Mononuclear cell (primary cell): ENCODE data around the gene OBSCN. TPM values are rescaled to one million over a fixed set of nuclear protein-coding genes. Genes with fewer than 3 reads are reported as not detected.

Experiments
- H3K27me3 ChIP-seq: 2 replicates; pipeline ENCODE4 v1.6.0; 2011; ENCODE audit warnings: low read length, control low read depth; ENCODE audit not compliant: insufficient read depth
- H3K4me1 ChIP-seq: 2 replicates; pipeline ENCODE4 v1.5.1; 2011; ENCODE audit warnings: mild to moderate bottlenecking, low read length, control low read depth; ENCODE audit not compliant: insufficient read depth
- H3K4me3 ChIP-seq: 2 replicates; pipeline ENCODE4 v1.5.1; 2011; ENCODE audit warnings: mild to moderate bottlenecking, low read length, moderate library complexity
- H3K9me3 ChIP-seq: 2 replicates; pipeline ENCODE4 v1.5.1; 2011; ENCODE audit warnings: low read depth, mild to moderate bottlenecking, control low read depth, low read length
- total RNA-seq: library from RNA; depleted of rRNA; stranded (reverse); fragments of >200 nt; gene quantifications from one replicate; pipeline ENCODE4 v1.2.3, GENCODE V29; 2012

Gene OBSCN
- total RNA-seq, 1 donor = 26.3 TPM

GRCh38 chr1:228335406-228336307 lies 127.8 kb downstream of the OBSCN start:
- no peaks in the 10 kb centered on the region for H3K27me3 ChIP-seq
- no peak overlapping the region for H3K4me3 ChIP-seq
- H3K9me3 ChIP-seq = no peaks in the 10 kb centered on the region
- H3K4me1 ChIP-seq = no peaks in the 10 kb centered on the region

DNA sequence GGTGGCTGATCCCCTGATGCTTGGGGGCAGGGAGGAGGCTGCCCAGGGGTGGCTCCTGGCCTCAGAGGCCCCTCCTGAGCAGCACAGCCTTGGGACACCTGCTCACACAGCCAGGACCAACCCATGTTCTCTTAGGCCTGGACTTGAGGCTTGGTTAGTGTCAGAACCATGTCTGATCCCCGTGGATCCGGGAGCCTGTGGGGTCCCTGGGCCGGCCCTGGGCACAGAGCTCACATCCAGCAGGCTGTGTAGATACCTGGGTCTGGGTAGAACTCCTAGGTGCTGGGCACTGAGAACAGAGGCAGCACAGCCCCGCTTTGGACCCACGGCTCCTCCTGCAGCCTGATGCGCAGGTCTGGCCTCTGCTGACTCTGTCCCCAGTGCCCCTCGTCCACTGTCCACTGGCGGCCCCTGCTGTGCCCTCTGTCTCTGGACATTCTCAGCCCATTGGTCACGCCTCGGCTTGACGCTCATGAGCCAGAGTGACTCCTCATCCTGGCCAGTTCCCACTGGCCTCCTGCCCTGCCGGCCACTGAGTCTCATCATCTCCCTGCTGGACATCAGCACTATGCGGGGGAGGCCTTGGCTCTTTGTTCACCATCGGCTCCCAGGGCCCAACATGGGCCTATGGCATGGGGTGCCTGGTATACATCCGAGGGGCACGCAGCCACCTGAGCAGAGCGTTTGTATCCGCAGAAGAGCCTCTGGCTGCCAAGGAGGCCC lies 128.6 kb downstream of the OBSCN start:
- no peaks in the 10 kb centered on the region for H3K27me3 ChIP-seq
- H3K4me3 ChIP-seq = no peak overlapping the region
- H3K9me3 ChIP-seq = no peaks in the 10 kb centered on the region
- no peaks in the 10 kb centered on the region for H3K4me1 ChIP-seq

DNA sequence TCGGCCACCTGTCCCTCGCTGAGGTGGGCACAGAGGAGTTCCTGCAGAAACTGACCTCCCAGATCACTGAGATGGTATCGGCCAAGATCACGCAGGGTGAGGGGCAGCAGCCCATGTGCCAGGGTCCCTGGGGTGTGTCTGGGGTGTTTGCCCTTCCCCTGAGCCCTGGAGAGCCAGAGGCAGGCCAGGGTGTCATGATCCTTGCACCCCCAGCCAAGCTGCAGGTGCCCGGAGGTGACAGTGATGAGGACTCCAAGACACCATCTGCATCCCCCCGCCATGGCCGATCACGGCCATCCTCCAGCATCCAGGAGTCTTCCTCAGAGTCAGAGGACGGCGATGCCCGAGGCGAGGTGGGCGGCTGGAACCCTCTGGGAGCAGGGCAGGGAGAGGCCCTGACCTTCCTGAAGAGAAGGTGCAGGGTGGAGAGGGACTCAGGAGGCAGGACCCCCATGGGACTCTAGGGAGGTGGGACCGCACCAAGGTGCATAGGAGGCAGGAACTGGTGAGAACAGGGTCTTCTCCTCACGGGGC lies 129.3 kb downstream of the OBSCN start:
- Histone ChIP-seq H3K27me3 (no peaks in the 10 kb centered on the region), H3K4me3 (no peak overlapping the region), H3K9me3 (no peaks in the 10 kb centered on the region), H3K4me1 (no peaks in the 10 kb centered on the region)

DNA sequence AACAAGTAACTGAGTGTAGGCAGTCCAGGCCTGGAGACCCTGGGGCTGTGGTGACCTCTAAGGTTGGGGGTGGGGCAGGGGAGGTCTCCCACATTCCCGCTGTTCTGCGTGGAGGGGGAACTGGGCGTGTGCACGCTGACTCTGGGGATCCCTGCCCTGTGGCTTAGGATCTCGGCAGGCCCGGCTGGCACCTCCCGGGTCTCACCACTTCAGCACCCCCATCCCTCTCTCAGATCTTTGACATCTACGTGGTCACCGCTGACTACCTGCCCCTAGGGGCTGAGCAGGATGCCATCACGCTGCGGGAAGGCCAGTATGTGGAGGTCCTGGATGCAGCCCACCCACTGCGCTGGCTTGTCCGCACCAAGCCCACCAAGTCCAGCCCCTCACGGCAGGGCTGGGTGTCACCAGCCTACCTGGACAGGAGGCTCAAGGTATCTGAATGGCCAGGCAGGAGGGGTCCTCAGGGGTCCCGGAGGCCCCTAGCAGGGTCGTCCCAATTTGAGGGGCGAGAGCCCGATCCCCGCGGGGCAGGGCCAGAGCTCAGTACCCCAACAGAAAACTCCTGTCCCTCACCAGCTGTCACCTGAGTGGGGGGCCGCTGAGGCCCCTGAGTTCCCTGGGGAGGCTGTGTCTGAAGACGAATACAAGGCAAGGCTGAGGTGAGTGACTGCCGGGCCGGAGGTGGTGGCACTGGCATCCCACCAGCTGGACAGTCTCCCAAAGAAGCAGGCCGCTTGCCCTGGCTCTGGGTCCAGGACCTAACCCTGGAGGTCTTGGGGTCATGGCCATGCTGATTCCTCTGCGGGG lies 130.1 kb downstream of the OBSCN start:
- Histone ChIP-seq H3K4me1 (no peaks in the 10 kb centered on the region), H3K27me3 (no peaks in the 10 kb centered on the region), H3K9me3 (no peaks in the 10 kb centered on the region), H3K4me3 (no peak overlapping the region)

DNA sequence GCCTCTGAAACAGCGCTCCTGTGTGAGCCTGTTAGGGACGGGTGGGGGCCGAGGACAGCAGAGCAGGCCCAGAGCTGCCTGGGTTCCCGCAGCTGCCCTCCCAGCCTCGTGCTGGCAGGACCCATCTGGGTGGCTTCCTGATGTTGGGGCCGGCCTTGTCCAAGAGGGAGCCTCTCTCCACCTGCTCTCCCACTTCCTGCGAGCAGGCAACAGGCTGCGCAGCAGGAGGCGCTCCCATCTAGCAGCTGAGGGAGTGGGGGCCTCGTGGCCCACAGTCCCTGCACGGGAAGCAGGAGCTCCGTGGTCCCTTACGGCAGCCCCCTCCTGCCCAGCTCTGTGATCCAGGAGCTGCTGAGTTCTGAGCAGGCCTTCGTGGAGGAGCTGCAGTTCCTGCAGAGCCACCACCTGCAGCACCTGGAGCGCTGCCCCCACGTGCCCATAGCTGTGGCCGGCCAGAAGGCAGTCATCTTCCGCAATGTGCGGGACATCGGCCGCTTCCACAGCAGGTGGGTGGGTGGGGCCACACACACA lies 130.7 kb downstream of the OBSCN start:
- Histone ChIP-seq H3K4me3 (no peak overlapping the region), H3K27me3 (no peaks in the 10 kb centered on the region)

GRCh38 chr1:228339059-228339704 lies 131.3 kb downstream of the OBSCN start:
- H3K27me3 ChIP-seq = no peaks in the 10 kb centered on the region
- no peaks in the 10 kb centered on the region for H3K9me3 ChIP-seq
- no peak overlapping the region for H3K4me3 ChIP-seq

More for the DNA sequence above, 130.7 kb downstream of the OBSCN start:
- H3K9me3 ChIP-seq = no peaks in the 10 kb centered on the region
- H3K4me1 ChIP-seq = no peaks in the 10 kb centered on the region

DNA sequence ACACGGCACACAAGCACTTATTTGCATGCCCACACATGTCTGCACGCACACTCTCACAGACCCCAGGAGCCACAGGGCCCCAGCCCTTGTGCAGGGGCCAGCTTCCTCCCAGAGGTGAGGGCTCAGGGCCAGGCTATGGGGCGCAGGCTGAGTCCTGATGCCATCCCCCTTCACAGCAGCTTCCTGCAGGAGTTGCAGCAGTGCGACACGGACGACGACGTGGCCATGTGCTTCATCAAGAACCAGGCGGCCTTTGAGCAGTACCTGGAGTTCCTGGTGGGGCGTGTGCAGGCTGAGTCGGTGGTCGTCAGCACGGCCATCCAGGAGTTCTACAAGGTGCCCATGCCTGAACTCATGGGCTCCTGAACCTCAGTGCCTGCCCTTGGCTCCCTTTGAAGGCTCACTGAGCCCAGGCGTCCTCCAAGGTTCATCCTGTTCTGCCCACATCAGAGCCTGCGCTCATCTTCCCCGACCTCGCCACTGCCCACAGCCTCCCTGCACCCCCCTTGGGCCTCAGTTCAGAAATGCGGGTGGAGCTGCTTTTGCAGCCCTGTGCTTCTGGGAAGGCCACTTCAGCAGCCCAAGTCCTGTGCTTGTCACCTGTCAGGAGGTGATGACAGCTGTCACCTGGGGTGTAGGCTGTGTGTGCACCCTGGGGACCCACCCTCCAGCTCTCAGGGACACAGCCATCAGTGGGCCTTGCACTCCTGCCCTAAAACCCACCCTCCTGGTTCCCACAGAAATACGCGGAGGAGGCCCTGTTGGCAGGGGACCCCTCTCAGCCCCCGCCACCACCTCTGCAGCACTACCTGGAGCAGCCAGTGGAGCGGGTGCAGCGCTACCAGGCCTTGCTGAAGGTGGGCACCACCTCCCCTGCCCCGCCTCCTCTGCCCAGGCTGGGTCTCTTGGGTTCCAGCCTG lies 132.2 kb downstream of the OBSCN start:
- H3K27me3 ChIP-seq = no peaks in the 10 kb centered on the region
- H3K4me3 ChIP-seq = no peak overlapping the region
- H3K9me3 ChIP-seq = no peaks in the 10 kb centered on the region
- no peaks in the 10 kb centered on the region for H3K4me1 ChIP-seq

More at GRCh38 chr1:228339059-228339704, 131.3 kb downstream of the OBSCN start:
- no peaks in the 10 kb centered on the region for H3K4me1 ChIP-seq

DNA sequence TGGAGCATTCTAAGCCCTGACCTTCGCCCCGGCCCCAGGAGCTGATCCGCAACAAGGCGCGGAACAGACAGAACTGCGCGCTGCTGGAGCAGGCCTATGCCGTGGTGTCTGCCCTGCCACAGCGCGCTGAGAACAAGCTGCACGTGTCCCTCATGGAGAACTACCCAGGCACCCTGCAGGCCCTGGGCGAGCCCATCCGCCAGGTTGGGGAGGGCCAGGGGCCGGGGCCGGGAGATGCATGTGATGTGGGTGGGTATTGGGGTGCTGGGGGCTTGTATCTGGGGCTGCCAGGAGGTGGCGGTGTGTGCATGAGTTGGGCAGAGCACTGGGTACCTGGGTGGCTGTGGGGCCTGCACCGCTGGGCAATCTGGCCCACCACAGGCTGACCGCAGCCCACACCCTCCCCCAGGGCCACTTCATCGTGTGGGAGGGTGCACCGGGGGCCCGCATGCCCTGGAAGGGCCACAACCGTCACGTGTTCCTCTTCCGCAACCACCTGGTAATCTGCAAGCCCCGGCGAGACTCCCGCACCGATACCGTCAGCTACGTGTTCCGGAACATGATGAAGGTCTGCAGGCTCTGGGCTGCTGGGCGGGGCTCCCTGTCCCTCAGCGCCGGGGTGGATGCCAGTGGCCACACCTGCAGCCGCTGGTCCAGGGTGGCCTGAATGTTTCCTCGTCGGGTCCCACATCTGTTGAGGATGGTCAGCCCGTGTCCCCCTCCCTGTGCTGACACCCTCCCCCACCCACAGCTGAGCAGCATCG lies 133.0 kb downstream of the OBSCN start:
- Histone ChIP-seq H3K4me3 (no peak overlapping the region), H3K27me3 (no peaks in the 10 kb centered on the region), H3K4me1 (no peaks in the 10 kb centered on the region), H3K9me3 (no peaks in the 10 kb centered on the region)

DNA sequence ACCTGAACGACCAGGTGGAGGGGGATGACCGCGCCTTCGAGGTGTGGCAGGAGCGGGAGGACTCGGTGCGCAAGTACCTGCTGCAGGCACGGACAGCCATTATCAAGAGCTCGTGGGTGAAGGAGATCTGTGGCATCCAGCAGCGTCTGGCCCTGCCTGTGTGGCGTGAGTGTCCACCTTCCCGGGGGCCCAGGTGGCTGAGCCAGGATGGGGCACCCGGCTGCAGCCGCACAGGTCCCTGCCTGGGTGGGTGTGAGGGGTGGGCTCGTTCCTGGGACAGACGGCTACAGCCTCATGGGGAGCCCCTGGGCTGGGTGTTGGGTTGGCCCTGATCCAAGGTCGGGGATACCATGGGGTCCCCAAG lies 133.6 kb downstream of the OBSCN start:
- Histone ChIP-seq H3K4me1 (no peaks in the 10 kb centered on the region), H3K4me3 (no peak overlapping the region), H3K9me3 (no peaks in the 10 kb centered on the region), H3K27me3 (no peaks in the 10 kb centered on the region)

- H3K4me3 ChIP-seq = no peak overlapping the region
- H3K9me3 ChIP-seq = no peaks in the 10 kb centered on the region
- H3K4me1 ChIP-seq = no peaks in the 10 kb centered on the region
- no peaks in the 10 kb centered on the region for H3K27me3 ChIP-seq
Observed at GRCh38 chr1:228341814-228342626, 134.2 kb downstream of the OBSCN start.

- no peaks in the 10 kb centered on the region for H3K27me3 ChIP-seq
- H3K4me3 ChIP-seq = no peak overlapping the region
- H3K9me3 ChIP-seq = no peaks in the 10 kb centered on the region
- H3K4me1 ChIP-seq = no peaks in the 10 kb centered on the region
Observed at GRCh38 chr1:228342627-228343190, 134.9 kb downstream of the OBSCN start.

DNA sequence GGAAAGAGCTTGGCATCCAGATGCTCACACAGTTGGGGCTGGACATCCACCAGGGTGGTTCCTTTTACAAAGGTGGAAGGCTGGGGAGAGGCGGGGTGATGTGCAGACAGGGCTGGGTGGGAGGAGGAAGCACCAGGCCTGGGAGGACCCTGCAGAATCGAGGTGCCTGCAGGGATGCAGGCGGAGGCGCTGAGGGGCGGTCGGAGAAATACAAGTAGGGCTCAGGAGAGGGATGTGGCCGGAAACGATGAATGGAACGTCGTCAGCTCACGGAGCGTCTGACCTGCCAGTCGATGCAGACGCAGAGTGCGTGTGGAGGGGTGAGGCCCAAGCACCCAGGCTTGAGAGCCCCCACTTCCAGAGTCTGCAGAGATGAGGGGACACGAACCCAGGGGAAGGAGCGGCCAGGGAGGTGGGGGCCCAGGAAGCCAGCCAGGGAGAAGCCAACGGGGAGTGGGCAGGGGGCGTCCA lies 135.4 kb downstream of the OBSCN start:
- no peaks in the 10 kb centered on the region for H3K4me1 ChIP-seq
- H3K27me3 ChIP-seq = no peaks in the 10 kb centered on the region
- H3K9me3 ChIP-seq = no peaks in the 10 kb centered on the region
- H3K4me3 ChIP-seq = no peak overlapping the region
